NCI-H82 treated with DMSO at 0.1 percent for 48 hours (cell line): ENCODE results near the gene LRMDA.

ENCODE experiments used
- DNase-seq: peaks from one replicate; lab custom pipeline; 2025; ENCODE audit not compliant: unreplicated experiment; lab: John Stamatoyannopoulos, UW

Gene LRMDA

GRCh38 chr10:75632805-75633462 is 201.5 kb downstream of the LRMDA start:
- no peak for DNase-seq

- DNase-seq, result no peak
Observed at GRCh38 chr10:75633568-75633967, 202.1 kb downstream of the LRMDA start.

GRCh38 chr10:75634947-75635346 is 203.5 kb downstream of the LRMDA start:
- no peak for DNase-seq

GRCh38 chr10:75638752-75639151 is 207.3 kb downstream of the LRMDA start:
- DNase-seq, result no peak

GRCh38 chr10:75639736-75640135 is 208.3 kb downstream of the LRMDA start:
- no peak for DNase-seq

- no peak for DNase-seq
Observed at GRCh38 chr10:75640381-75640780, 209.0 kb downstream of the LRMDA start.

- DNase-seq, result no peak
Observed at GRCh38 chr10:75640803-75641202, 209.4 kb downstream of the LRMDA start.

- no peak for DNase-seq
Observed at GRCh38 chr10:75643405-75643804, 212.0 kb downstream of the LRMDA start.

GRCh38 chr10:75643944-75644692 is 212.7 kb downstream of the LRMDA start:
- no peak for DNase-seq

- DNase-seq, result no peak
Observed at GRCh38 chr10:75645704-75646103, 214.3 kb downstream of the LRMDA start.

- DNase-seq, result no peak
Observed at GRCh38 chr10:75646218-75646915, 214.9 kb downstream of the LRMDA start.

- no peak for DNase-seq
Observed at GRCh38 chr10:75646916-75647315, 215.5 kb downstream of the LRMDA start.

- no peak for DNase-seq
Observed at GRCh38 chr10:75647675-75648074, 216.3 kb downstream of the LRMDA start.

- no peak for DNase-seq
Observed at GRCh38 chr10:75648351-75648750, 216.9 kb downstream of the LRMDA start.

- no peak for DNase-seq
Observed at GRCh38 chr10:75648854-75649253, 217.4 kb downstream of the LRMDA start.

GRCh38 chr10:75649466-75649865 is 218.0 kb downstream of the LRMDA start:
- DNase-seq, result no peak

- no peak for DNase-seq
Observed at GRCh38 chr10:75650648-75651047, 219.2 kb downstream of the LRMDA start.

GRCh38 chr10:75651417-75651816 is 220.0 kb downstream of the LRMDA start:
- no peak for DNase-seq

- DNase-seq, result no peak
Observed at GRCh38 chr10:75652146-75652740, 220.8 kb downstream of the LRMDA start.

- DNase-seq, result no peak
Observed at GRCh38 chr10:75653761-75654160, 222.3 kb downstream of the LRMDA start.

- DNase-seq, result no peak
Observed at GRCh38 chr10:75654171-75654771, 222.8 kb downstream of the LRMDA start.
